Parathyroid adenoma (tissue), 2 donors: ENCODE results near the gene SPOCD1.

Experiments used
- H2AFZ ChIP-seq: fragments of 300-600 bp; sonication (generic); one replicate; pipeline ENCODE4 v1.7.0; 2017; ENCODE audit warnings: antibody characterized with exemption, mild to moderate bottlenecking
- H3K27ac ChIP-seq: fragments of 300-600 bp; sonication (generic); one replicate; pipeline ENCODE4 v1.7.0; 2017
- H3K27me3 ChIP-seq: fragments of 300-600 bp; sonication (generic); one replicate; pipeline ENCODE4 v1.7.0; 2017; ENCODE audit warnings: low read length; ENCODE audit not compliant: control insufficient read depth, insufficient read depth
- H3K36me3 ChIP-seq: fragments of 300-600 bp; sonication (generic); one replicate; pipeline ENCODE4 v1.7.0; 2017; ENCODE audit warnings: low read length; ENCODE audit not compliant: control insufficient read depth, insufficient read depth
- H3K4me1 ChIP-seq: fragments of 300-600 bp; sonication (generic); one replicate; pipeline ENCODE4 v1.7.0; 2017; ENCODE audit warnings: control low read depth
- H3K4me2 ChIP-seq: fragments of 300-600 bp; sonication (generic); one replicate; pipeline ENCODE4 v1.7.0; 2017; ENCODE audit warnings: low read length
- H3K4me3 ChIP-seq: fragments of 300-600 bp; sonication (generic); one replicate; pipeline ENCODE4 v1.7.0; 2017; ENCODE audit warnings: low read depth, low read length
- H3K79me2 ChIP-seq: fragments of 300-600 bp; sonication (generic); one replicate; pipeline ENCODE4 v1.7.0; 2017; ENCODE audit warnings: control low read depth
- H3K9ac ChIP-seq: fragments of 300-600 bp; sonication (generic); one replicate; pipeline ENCODE4 v1.7.0; 2017; ENCODE audit warnings: mild to moderate bottlenecking
- H3K9me3 ChIP-seq: fragments of 300-600 bp; sonication (generic); one replicate; pipeline ENCODE4 v1.7.0; 2017; ENCODE audit warnings: low read length; ENCODE audit not compliant: control insufficient read depth
- TF ChIP-seq, protein P1 (sequence below): fragments of 300-600 bp; sonication (generic); IDR thresholded peaks from one replicate; pipeline ENCODE4 v1.7.0; 2017; ENCODE audit warnings: antibody characterized with exemption, mild to moderate bottlenecking
- donor health status: primary hyperparathyroidism.

The SPOCD1 gene

GRCh38 chr1:31750858-31751510 is 64.8 kb downstream of the SPOCD1 start:
- H3K36me3 ChIP-seq = no peaks in the 10 kb centered on the region

GRCh38 chr1:31749785-31750735 is 65.8 kb downstream of the SPOCD1 start:
- H3K36me3 ChIP-seq = no peaks in the 10 kb centered on the region
- H3K27me3 ChIP-seq = no peaks in the 10 kb centered on the region
- no peaks in the 10 kb centered on the region for H3K79me2 ChIP-seq
- H2AFZ ChIP-seq = no peak overlapping the region
- peaks cover 5% of the 10 kb centered on the region for H3K4me1 ChIP-seq
- no peak overlapping the region for H3K9ac ChIP-seq
- no peak overlapping the region for H3K27ac ChIP-seq
- H3K9me3 ChIP-seq = no peaks in the 10 kb centered on the region
- H3K4me2 ChIP-seq = no peak overlapping the region
- TF ChIP-seq, protein P1, sequence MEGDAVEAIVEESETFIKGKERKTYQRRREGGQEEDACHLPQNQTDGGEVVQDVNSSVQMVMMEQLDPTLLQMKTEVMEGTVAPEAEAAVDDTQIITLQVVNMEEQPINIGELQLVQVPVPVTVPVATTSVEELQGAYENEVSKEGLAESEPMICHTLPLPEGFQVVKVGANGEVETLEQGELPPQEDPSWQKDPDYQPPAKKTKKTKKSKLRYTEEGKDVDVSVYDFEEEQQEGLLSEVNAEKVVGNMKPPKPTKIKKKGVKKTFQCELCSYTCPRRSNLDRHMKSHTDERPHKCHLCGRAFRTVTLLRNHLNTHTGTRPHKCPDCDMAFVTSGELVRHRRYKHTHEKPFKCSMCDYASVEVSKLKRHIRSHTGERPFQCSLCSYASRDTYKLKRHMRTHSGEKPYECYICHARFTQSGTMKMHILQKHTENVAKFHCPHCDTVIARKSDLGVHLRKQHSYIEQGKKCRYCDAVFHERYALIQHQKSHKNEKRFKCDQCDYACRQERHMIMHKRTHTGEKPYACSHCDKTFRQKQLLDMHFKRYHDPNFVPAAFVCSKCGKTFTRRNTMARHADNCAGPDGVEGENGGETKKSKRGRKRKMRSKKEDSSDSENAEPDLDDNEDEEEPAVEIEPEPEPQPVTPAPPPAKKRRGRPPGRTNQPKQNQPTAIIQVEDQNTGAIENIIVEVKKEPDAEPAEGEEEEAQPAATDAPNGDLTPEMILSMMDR = no peak
- no peak overlapping the region for H3K4me3 ChIP-seq

More at GRCh38 chr1:31750858-31751510, 64.8 kb downstream of the SPOCD1 start:
- Histone ChIP-seq H3K4me2 (no peak overlapping the region), H3K27ac (no peak overlapping the region), H3K9me3 (no peaks in the 10 kb centered on the region), H3K4me1 (peaks cover 5% of the 10 kb centered on the region), H3K79me2 (no peaks in the 10 kb centered on the region), H2AFZ (no peak overlapping the region), H3K4me3 (no peak overlapping the region), H3K9ac (no peak overlapping the region), H3K27me3 (no peaks in the 10 kb centered on the region)
- TF ChIP-seq, protein P1 = no peak

- Histone ChIP-seq H3K27ac (no peak overlapping the region), H2AFZ (no peak overlapping the region), H3K4me2 (no peak overlapping the region), H3K9me3 (no peaks in the 10 kb centered on the region), H3K27me3 (no peaks in the 10 kb centered on the region), H3K79me2 (no peaks in the 10 kb centered on the region), H3K4me3 (no peak overlapping the region), H3K9ac (no peak overlapping the region), H3K36me3 (no peaks in the 10 kb centered on the region), H3K4me1 (no peaks in the 10 kb centered on the region)
- TF ChIP-seq, protein P1 = no peak
These were observed 67.5 kb downstream of the SPOCD1 start for GRCh38 chr1:31748365-31748764.

DNA sequence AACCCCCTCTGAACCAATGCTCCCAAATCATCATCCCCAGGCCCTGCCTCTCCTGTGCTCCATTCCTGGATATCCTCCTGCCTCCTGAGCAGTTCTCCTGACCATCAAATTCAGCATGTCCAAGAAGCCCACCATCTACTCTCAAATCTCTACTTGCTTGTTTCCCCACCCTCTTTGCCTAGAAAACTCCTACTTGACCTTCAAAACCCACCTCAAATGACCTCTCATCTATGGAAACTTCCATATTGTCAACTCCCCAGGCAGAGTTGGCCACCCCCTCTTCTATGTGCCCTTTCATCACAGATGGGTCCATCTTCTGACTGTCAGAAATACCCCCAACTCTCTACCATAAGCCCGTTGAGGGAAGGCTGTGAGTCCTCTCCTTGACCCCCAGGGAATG is 68.5 kb downstream of the SPOCD1 start:
- Histone ChIP-seq H3K9ac (no peak overlapping the region), H3K27ac (no peak overlapping the region), H3K79me2 (no peaks in the 10 kb centered on the region), H3K9me3 (no peaks in the 10 kb centered on the region), H2AFZ (no peak overlapping the region), H3K4me3 (no peak overlapping the region), H3K27me3 (no peaks in the 10 kb centered on the region), H3K4me2 (no peak overlapping the region), H3K4me1 (no peaks in the 10 kb centered on the region), H3K36me3 (no peaks in the 10 kb centered on the region)
- TF ChIP-seq, protein P1 = no peak
